Measurements from ENCODE around the gene U2AF2. TPM values are rescaled to one million over a fixed set of nuclear protein-coding genes. Genes with fewer than 3 reads are reported as not detected.

Gene U2AF2
- total and polyA plus RNA-seq, 9 of the 15 experiments (the other 6 are each of a cell fraction or from before 2014, with no cell fraction given): 3.0 to 331 (median 157) TPM

GRCh38 chr19:55674841-55675660, 20.2 kb downstream of the U2AF2 start, which contains the start of gene EPN1 (continued):
- TF ChIP-seq, protein P1, sequence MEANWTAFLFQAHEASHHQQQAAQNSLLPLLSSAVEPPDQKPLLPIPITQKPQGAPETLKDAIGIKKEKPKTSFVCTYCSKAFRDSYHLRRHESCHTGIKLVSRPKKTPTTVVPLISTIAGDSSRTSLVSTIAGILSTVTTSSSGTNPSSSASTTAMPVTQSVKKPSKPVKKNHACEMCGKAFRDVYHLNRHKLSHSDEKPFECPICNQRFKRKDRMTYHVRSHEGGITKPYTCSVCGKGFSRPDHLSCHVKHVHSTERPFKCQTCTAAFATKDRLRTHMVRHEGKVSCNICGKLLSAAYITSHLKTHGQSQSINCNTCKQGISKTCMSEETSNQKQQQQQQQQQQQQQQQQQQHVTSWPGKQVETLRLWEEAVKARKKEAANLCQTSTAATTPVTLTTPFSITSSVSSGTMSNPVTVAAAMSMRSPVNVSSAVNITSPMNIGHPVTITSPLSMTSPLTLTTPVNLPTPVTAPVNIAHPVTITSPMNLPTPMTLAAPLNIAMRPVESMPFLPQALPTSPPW (CRISPR knock-in tag; IDR thresholded peaks at IDR 0.05): peak; percentile 95
- TF ChIP-seq FOXA3 (CRISPR knock-in tag; conservative IDR thresholded peaks at IDR 0.05 in 1 of 2, IDR thresholded peaks at IDR 0.05 in 1 of 2) (no peak), DACH1 (IDR thresholded peaks at IDR 0.05; ENCODE audit: partially characterized antibody) (no peak), CXXC5 (CRISPR knock-in tag; IDR thresholded peaks at IDR 0.05) (peak; percentile 89), HDAC8 (tag; IDR thresholded peaks at IDR 0.05) (no peak), POLR2A (conservative IDR thresholded peaks at IDR 0.05) (peak; percentile 84), RBM14 (IDR thresholded peaks at IDR 0.05; ENCODE audit: borderline replicate concordance, insufficient read depth, low read depth, low read length) (no peak), PPARD (CRISPR knock-in tag; IDR thresholded peaks at IDR 0.05) (no peak), HNRNPUL1 (IDR thresholded peaks at IDR 0.05; ENCODE audit: low read length) (no peak), NR1H2 (CRISPR knock-in tag; IDR thresholded peaks at IDR 0.05) (0 out of 2 replicates have a peak, but pooled peaks have one; percentile 52), ZNF766 (CRISPR knock-in tag; conservative IDR thresholded peaks at IDR 0.05) (0 out of 2 replicates have a peak, but pooled peaks have one; percentile 23), CCNT2 (IDR thresholded peaks at IDR 0.05; ENCODE audit: borderline replicate concordance, extremely low read depth, insufficient read length, low read depth, low read length) (peak; percentile 83), HDAC1 (IDR thresholded peaks at IDR 0.05) (peak in 1 of 2 experiments; percentile 51; a peak in 1 of 4 replicates), RHOXF2B (CRISPR knock-in tag; conservative IDR thresholded peaks at IDR 0.05) (no peak), MAX (CRISPR knock-in tag; IDR thresholded peaks at IDR 0.05) (peak; percentile 10; the same call in 1 of the 2 replicates), CBX1 (IDR thresholded peaks at IDR 0.05; ENCODE audit: low read depth) (peak; percentile 48; the same call in 1 of the 2 replicates), RBFOX2 (IDR thresholded peaks at IDR 0.05; ENCODE audit: low read depth, low read length) (peak; percentile 83), SREBF2 (CRISPR knock-in tag; IDR thresholded peaks at IDR 0.05) (no peak), MCM7 (IDR thresholded peaks at IDR 0.05) (no peak), THRAP3 (IDR thresholded peaks at IDR 0.05; ENCODE audit: borderline replicate concordance) (no peak), BRD4 (IDR thresholded peaks at IDR 0.05) (no peak), TBP (optimal IDR thresholded peaks at IDR 0.05; ENCODE audit: low read depth, low read length) (peak; percentile 8), CBX3 (IDR thresholded peaks at IDR 0.05; ENCODE audit: borderline replicate concordance in 1 of 2, low read length in 2 of 2) (no peak), PHF8 (IDR thresholded peaks at IDR 0.05; ENCODE audit: borderline replicate concordance, low read length) (peak; percentile 91; the same call in 1 of the 2 replicates), MTA2 (IDR thresholded peaks at IDR 0.05; ENCODE audit: low read depth) (no peak), HNRNPK (IDR thresholded peaks at IDR 0.05; ENCODE audit: low read depth, low read length, poor library complexity, severe bottlenecking) (peak; percentile 25), TFAP4 (CRISPR knock-in tag; IDR thresholded peaks at IDR 0.05; ENCODE audit: borderline replicate concordance) (peak; percentile 81)

Data from K562 (cell line).